ENCODE data around the gene BDH1.
"Not testable (repeated sequence)": the region's sequence is repeated elsewhere in the genome, so short reads cannot be mapped to it uniquely, and the experiment has no call there.

Gene BDH1

DNA sequence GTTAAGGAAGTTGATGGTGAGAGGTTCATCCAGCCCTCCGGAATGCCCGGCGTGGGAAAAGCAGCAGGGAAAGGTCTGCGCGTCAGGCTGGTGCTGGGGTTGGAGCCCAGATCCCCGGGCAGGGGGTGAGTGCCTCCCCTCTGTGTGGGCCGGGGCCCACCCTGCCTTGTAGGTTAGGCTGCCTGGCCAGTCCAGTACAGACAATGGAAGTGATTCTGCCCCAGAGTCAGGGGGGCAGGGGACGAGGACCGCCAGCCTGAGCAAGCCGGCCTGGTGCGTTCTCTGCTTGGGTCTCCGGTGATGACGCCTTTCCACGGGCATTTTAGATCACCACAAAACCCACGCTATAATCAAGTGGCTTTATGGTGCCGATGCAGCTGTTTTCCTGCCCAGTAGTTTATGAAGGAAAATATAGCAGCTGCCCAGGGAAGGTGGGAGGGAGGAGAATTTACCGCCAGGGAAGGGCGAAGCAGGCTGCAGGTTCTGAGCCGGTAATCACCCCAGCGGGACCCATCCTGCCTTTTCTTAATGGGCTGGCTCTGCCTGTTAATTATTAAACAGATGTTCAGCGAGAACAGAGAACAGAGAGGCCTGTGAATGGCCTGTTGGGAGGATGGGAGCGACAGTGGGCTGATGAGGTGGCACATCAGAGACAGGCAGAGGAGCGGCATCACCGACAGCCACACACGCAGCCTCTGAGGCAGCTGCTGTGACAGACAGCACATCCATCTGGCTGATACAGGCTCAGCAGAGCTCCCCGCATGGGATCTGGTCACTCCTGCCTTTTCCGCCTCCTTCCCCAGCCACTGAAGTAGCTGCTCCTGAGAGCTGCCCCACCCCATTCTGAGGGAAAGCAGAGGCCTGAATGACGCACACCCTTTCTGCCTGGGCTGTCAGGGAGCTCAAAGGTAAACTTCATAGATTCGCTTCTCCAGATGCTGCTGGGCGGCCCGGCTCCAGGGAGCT, 35.2 kb downstream of the BDH1 start:
- no peak for DNase-seq

DNA sequence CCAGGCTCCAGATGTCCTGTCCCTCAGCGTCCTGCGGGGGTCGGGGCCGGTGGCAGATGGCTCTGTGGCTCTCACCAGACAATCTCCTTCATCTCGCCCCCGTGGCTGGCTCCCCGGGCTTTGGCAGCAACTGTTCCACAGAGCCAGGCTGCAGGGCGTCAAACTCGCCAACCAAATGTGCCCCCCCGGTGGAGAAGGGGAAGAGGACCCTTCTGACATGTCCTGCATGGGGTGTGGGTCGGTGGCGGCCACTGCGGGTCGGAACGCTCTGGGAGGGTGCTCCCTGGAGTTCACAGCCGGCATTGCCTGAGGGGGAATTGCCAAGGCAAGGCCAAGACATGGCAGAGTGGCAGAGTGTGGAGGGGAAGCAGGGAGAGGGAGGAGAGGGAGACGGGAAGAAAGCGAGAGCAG, 36.0 kb downstream of the BDH1 start:
- no peak for DNase-seq

DNA sequence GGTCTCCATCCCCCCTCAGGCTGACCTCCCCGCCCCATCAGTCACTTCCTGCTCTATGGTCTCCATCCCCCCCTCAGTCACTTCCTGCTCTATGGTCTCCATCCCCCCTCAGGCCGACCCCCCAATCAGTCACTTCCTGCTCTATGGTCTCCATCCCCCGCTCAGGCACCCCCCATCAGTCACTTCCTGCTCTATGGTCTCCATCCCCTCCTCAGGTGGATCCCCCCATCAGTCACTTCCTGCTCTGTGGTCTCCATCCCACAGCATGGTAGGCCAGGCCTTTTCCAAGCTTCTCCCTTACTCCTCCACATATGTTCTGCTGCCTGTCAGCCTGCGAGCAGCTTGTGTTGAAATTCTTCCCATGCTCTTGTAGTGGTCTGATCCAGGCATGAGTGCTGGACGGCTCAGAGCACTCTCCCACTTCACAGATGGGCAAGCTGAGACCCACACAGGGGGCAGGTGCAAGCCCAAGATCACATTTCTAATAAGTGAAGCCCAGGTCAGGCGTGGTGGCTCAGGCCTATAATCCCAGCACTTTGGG, 36.8 kb downstream of the BDH1 start:
- DNase-seq, result no peak

DNA sequence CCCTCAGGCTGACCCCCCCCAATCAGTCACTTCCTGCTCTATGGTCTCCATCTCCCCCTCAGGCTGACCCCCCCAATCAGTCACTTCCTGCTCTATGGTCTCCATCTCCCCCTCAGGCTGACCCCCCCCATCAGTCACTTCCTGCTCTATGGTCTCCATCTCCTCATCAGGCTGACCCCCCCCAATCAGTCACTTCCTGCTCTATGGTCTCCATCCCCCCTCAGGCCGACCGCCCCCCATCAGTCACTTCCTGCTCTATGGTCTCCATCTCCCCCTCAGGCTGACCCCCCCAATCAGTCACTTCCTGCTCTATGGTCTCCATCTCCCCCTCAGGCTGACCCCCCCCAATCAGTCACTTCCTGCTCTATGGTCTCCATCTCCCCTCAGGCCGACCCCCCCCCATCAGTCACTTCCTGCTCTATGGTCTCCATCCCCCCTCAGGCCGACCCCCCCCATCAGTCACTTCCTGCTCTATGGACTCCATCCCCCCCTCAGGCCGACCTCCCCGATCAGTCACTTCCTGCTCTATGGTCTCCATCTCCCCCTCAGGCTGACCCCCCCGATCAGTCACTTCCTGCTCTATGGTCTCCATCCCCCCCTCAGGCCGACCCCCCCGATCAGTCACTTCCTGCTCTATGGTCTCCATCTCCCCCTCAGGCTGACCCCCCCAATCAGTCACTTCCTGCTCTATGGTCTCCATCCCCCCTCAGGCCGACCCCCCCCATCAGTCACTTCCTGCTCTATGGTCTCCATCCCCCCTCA, 37.7 kb downstream of the BDH1 start:
- not testable (repeated sequence) for DNase-seq

DNA sequence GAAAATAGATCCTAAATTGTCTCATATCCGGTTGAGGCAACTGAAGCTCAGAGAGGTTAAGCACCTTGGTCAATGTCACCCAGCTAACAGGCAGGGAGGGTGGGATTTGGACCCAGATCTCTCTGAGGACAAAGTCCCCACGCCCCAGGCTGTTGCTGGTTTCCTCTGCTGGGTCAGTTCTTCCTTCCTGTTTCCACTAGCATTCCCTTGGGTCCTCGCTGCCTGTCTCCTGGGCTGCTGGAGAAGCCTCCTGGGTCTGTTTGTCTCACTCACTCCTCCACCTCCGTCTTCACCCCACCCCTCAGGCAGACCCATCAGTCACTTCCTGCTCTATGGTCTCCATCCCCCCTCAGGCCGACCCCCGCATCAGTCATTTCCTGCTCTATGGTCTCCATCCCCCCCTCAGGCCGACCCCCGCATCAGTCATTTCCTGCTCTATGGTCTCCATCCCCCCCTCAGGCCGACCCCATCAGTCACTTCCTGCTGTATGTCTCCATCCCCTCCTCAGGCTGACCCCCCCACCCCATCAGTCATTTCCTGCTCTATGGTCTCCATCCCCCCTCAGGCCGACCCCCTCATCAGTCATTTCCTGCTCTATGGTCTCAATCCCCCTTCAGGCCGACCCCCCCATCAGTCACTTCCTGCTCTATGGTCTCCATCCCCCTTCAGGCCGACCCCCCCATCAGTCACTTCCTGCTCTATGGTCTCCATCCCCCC, 38.7 kb downstream of the BDH1 start:
- DNase-seq, result not testable (repeated sequence)

DNA sequence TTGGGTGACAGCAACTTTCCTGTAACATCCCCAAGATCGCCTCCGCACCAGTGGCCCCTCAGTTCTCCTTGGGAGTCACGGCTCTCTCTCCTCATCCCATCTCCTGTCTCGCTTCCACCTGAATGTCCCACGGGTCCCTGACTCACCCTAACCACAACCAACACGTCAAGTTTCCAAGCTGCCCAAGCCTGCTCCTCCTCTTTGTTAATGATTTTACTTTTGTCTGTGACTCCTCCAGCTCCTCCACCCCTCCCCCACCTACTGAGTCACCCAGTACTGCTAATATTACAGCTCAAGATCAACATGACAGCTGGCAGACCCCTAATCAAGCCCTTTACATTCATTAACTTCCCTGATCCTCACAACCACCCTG, 39.3 kb downstream of the BDH1 start:
- DNase-seq, result peak; percentile 62

DNA sequence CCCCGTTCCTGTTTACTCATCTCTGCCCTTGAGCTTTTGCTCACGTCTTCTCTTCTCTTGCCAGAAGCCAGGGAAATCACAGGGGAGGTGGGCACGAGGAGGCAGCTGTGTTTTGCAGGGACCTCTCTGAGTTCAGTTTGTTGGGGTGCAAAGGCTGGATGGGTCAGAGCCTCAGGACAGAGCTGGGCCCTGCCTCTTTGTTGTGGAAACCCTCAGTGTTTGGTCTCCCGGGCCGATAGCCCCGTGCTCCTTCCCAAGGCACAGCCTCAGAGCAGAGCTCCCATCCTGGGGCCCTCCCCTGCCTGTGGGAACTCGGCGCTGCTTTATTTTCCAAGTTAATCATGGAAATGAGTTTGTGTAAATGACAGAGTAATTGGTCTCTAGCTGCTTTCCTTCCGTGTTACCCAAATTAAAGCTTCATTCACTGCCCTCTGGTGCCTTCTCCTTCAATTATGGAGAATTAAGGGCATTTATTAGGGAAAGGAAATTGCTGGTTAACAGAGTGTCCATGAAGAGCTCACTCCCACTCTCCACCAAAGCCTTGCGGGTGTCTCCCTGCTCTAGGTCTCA, 40.9 kb downstream of the BDH1 start:
- DNase-seq, result no peak

DNA sequence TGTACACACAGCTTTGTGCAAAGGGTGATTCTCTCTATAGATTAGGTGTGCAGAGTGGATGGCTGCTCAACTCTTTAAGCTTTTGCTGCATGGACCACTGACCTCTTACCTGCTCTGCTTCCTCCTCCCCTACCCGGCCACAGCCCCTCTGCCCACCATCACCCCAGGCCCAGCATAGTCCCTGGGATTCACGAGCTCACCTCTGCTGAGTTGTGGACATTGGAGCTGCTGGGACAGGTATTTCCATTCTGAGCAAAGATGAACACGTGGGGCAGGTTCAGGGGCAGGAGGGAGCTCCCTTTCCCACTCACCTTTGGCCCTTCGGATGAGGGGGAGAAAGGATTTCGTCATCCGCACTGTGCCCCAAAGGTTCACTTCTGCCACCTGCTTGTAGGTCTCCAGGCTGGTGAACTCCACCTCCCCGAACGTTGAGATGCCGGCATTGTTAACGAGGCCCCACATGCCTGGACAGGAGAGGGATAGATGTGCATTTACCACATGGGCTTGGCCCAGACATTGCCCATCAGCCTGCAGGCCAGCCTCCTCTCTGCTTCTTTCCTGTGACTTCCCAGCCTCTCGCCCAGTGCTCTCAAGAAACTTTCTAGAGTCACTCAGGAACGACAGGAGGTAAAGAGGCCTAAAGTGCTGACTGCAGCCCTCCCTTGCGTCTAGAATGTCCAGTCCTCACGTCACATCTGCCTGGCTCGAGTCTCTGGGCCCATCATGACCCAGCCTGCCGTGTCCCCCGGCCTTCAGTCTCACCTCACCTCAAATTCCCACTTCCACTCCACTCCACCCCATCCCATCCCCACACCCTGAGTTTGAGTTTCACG, 41.6 kb downstream of the BDH1 start:
- no peak for DNase-seq

DNA sequence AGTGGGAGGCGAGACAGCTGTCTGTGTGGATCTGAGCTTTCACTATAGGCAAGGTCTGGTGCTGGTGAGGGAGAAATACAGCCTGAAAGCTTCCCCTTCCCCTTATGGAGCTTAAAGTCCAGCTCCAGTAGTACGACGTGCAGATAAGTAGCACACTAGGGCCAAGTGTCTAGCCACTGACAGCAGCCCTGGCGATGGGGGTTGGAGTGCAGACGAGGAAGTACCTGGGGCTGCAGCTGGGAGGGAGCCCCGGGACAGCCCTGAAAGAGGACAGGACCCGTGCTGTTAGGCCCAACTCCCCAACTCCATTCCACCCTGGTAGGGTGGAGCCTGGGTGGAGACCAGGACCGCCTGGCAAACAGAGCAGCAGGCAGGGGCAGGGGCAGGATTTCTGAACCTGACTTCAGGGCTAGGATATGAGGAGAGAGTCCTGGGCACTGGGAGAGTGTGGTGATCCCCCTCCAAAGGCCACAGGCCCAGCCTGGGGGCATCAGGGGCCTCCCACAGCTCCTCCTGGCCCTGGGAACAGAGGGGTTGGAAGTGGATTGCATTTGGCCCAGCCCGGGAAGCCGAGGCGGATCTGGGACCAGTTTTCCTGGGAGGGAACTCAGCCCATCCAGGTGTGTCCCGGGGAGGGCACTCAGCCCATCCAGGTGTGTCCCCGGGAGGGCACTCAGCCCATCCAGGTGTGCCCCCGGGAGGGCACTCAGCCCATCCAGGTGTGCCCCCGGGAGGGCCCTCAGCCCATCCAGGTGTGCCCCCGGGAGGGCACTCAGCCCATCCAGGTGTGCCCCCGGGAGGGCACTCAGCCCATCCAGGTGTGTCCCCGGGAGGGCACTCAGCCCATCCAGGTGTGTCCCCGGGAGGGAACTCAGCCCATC, 42.8 kb downstream of the BDH1 start:
- DNase-seq, result no peak

DNA sequence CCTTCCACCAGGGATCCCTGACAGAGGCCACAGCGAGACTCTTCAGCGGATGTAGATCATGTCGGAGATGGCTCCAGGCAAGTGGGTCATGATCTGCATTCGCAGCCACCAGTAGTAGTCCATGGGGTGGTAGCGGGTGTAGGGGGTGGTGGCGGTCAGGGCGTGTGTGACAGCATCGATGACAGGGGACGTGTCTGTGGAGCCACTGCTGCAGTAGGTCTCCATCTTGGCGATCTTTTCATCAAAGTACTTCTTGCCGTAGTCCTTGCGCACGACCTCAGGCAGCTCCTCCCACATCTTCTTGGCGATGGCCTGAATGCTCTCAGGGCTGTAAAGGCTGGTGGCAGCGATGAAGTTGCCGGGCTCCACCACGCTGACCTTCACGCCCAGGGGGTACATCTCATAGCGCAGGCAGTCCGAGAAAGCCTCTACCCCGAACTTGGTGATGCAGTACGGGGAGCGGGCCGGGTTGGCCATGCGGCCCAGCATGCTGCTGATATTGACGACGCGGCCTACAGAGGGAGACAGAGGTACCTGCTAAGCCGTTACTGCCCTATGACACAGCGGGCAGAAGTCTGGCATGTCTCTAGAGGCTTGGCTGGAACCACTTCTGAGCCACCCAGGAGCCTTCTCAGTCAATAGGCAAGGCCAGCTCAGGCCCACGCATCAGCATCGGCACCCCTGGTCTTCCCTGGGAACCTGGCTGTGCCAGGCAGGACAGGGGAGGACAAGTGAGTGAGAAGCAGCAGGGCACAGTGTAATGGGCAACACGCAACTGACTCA, 43.7 kb downstream of the BDH1 start:
- DNase-seq, result no peak

DNA sequence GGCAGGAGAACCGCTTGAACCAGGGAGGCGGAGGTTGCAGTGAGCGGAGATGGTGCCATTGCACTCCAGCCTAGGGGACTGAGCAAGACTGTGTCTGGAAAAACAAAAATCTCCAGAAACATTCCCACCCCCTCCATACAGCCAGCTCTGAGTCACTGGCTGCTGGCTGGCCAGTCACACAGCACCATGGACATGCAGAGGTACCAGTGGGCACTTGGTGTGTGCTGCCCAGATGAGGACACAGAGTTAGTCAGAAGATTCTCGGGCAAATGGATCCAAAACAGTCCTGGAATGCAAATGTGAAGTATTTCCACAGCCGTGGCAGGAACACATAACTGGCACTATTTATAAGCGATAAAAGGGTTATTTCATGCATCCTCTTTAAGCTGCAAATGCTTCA, 44.6 kb downstream of the BDH1 start:
- DNase-seq, result no peak

DNA sequence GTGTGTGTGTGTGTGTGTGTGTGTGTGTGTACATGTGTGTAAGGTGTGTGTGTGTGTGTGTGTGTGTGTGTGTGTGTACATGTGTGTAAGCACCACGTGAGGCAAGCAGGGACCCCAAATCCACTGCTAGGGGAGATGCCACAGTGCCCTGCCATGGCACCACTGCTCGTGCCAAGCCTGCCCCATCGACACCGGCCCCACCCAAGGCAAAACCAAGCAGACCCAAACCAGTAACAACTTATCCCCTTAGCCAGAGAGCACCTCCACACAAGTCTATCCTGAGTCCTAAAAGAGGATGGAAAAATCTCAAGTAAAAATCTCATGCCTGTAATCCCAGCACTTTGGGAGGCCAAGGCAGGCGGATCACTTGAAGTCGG, 45.1 kb downstream of the BDH1 start:
- no peak for DNase-seq

DNA sequence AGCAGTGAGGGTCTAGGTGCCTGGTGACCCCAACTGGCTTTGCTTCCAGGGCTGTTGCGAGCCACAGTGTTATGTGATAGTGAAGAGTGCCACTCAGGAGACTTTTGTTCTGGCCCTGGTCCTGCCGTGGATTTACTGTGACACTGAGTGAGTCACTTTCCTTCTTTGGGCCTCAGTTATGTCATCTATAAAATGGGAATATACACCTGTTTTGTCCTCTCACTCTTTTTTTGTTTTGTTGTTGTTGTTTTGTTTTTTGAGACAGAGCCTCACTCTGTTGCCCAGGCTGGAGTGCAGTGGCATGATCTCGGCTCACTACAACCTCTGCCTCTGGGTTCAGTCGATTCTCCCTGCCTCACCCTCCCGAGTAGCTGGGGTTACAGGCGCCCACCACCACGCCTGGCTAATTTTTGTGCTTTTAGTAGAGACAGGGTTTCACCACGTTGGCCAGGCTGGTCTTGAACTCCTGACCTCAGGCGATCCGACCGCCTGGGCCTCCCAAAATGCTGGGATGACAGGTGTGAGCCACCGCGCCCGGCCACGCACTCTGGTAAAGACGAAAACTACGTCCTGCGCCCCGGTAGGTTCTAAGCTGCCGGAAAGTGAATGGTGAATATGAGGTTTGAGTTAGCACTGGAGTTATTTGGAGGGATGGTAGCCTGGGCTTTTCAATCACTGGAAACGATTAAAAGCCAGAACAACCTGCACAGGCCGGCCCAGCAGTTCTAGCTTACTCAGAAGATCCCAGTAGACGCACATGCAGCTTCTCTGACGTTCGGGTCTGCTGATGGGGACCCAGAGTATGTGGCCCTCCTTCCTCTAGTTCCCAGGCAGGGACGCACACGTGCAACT, 46.6 kb downstream of the BDH1 start:
- no peak for DNase-seq

DNA sequence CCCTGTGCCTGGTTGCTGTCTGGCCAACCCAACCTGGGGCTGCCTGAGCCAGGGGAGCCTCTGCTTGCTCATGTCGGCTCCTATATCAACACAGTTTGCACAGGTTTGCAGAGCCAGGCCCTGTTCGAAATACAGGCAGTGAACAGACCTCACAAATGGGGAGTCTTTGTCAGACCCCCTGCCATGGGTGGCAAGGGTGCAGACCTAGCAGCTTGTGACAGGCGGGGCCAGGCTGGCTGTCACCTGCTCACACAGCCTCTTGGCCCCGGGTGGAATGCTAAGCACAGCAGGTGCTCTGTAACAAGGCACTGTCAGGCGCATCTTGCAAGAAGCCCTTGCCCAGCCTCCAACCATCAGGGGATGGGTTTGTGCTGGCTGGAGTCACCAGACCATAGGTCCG, 47.3 kb downstream of the BDH1 start:
- no peak for DNase-seq

DNA sequence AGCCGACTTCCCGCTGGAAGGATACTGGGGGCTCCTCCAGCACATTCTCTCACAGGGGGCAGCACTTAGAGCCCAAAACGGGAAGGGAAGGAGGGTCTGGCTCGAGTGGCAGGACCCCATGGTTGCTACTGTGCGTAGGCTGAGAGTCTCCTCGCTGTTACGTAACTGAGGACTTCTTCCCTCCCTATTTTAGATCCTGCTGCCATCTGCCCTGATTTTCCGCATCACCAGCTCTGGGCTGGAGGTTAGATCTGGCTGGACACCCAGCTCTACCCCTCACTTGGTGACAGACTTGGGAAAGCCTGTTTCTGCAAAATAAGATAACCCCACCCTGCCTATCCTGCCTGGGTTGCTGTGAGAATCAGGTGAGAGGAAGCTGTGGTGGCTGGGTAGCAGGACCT, 47.7 kb downstream of the BDH1 start:
- no peak for DNase-seq

DNA sequence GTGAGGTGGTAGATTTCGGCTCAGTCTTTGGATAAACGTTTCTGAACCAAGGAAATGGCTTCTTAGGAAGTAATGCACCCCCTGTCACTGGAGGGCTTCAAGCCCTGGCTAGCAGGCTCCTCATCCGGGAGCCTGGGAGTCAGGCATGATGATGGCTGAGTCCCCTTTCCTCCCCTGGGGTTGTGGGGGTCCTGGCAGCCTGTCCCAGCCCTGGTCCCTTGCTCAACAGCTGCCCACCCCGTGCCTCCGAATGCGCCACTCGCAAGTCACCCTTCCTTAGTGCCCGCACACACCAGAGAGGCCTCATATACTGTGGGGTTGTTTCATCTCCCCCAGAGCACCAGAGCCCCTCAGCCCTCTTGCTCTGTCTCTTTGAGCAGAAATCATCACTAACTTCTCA, 48.2 kb downstream of the BDH1 start:
- no peak for DNase-seq

DNA sequence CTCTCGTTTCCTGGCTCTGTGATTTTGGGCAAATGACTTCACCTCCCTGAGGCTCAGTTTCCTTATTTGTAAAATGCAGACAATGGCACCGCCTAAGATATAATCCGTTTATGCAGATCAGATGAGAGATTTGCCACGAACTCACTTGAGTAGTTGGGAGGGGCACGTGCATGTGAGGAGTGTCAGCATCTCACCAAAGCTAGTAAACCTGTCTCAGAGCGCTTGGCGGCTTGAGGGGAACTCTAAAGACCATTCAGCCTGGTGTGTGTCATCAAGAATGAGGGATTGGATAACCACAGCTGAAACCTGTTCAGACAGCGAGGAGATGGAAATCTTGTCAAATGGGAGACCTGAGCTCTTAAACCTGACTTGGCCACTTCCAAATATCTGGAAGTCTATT, 48.7 kb downstream of the BDH1 start:
- no peak for DNase-seq

DNA sequence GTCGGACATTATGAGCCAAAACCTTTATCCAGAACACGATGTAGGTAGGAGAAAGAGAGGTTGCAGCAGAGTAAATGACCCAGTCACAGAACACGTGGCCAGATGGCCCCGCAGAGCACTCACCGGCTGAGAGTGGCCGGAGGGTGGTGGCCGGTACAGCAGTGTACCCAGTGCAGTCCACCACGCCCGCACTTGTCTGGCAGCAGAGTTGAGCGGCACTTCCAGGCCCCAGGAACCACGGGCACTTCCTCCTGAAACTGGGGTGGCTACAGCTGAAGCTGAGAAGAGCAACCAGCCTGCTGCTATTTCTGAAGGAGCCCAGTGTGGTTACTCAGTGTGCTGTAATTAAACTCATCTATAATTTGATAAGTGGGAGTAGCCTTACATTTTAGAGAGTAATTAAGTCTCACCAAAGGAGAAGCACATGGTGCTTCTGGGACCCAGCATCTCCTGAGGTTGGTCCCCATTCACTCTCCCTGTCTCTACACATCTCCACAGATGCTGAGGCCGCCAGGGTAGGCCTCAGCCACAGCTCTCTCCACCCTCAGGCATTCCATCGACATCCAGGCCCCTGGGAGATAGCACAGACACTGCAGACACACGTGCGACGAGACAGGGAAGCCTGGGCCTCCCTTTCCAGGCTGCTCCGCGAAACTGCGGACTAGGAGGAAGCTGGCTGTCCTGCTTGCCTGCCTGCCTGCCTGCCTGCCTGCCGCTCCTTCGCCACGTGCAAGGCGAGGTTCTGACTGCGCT, 49.8 kb downstream of the BDH1 start:
- no peak for DNase-seq

Measured in stimulated activated CD8-positive, alpha-beta memory T cell treated with anti-CD3 and anti-CD28 coated beads, Interleukin-4, amount 100 ng/mL, for 48 hours (primary cell).